Breast epithelium (tissue), 3 donors: ENCODE measurements around the gene PPRC1.

ENCODE experiments used
- POLR2A ChIP-seq: fragments of 450-650 bp; IDR thresholded peaks from one replicate; pipeline ENCODE4 v1.6.1; 2016; ENCODE audit warnings: antibody characterized with exemption, mild to moderate bottlenecking, moderate library complexity
- POLR2AphosphoS5 ChIP-seq, 3 donors: sonication (generic); formaldehyde crosslinking; IDR thresholded peaks; one replicate each; pipeline ENCODE4 v1.6.1; 2017; ENCODE audit warnings: antibody characterized with exemption in 3 of 3
- TF ChIP-seq, protein P1 (sequence below), 3 donors: fragments of 450-650 bp; IDR thresholded peaks; one replicate each; pipeline ENCODE4 v1.5.1; 2016 to 2017; ENCODE audit warnings: antibody characterized with exemption in 3 of 3, mild to moderate bottlenecking in 3 of 3, moderate library complexity in 3 of 3

DNA sequence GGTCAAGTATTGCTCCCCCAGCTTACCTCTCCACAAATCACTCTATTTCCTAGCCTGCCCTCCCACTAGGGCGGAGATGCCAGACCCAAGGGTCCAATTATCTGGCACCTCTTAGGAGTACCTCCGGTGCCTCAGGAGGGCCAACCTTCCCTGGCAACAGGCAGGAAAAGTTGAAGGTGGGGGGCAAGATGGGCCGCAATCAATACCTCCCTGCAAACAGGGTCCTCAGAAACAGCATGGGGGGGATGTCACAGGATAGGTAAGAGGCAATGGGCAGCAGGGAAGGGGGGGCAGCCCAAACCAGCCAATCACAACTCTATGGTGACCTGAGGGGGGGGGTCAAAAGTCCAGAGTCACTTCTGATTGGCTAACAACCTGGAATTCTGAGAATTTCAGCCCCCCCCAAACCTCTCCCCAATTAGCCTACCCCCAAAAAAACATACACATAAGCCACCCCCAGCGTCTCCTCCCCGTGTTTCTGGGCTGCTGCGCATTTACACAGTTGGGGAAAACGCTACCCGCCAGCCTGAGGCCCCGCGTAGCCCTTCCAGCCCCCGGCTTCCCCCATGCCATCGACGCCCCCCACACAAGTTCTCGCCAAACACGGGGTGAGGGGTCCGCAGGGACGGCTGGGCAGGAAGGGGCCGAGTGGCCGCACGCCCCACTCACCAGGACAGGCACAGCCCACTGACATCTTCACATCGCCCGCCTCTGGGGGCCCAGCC lies 13.3 kb upstream of the PPRC1 start:
- TF ChIP-seq, protein P1, sequence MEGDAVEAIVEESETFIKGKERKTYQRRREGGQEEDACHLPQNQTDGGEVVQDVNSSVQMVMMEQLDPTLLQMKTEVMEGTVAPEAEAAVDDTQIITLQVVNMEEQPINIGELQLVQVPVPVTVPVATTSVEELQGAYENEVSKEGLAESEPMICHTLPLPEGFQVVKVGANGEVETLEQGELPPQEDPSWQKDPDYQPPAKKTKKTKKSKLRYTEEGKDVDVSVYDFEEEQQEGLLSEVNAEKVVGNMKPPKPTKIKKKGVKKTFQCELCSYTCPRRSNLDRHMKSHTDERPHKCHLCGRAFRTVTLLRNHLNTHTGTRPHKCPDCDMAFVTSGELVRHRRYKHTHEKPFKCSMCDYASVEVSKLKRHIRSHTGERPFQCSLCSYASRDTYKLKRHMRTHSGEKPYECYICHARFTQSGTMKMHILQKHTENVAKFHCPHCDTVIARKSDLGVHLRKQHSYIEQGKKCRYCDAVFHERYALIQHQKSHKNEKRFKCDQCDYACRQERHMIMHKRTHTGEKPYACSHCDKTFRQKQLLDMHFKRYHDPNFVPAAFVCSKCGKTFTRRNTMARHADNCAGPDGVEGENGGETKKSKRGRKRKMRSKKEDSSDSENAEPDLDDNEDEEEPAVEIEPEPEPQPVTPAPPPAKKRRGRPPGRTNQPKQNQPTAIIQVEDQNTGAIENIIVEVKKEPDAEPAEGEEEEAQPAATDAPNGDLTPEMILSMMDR (IDR thresholded peaks at IDR 0.05), result no peak
- TF ChIP-seq POLR2A (peak; percentile 73), POLR2AphosphoS5 (IDR thresholded peaks at IDR 0.05) (peak in 2 of 3 donors; percentile 6 to 35)
